CD4-positive, alpha-beta memory T cell (primary cell): ENCODE measurements around the gene DIS3L2. TPM values are rescaled to one million over a fixed set of nuclear protein-coding genes. Genes with fewer than 3 reads are reported as not detected.

Experiments used
- CTCF ChIA-PET: fragments of 350-600 bp; sonication (Branson Sonifier 250); formaldehyde crosslinking; loops from one replicate; lab custom pipeline; 2021; ENCODE audit warnings: inconsistent platforms; ENCODE audit not compliant: partially characterized antibody; lab: Charles Lee
- POLR2A ChIA-PET: fragments of 350-600 bp; sonication (Branson Sonifier 250); formaldehyde crosslinking; loops from one replicate; lab custom pipeline; 2021; ENCODE audit not compliant: partially characterized antibody; lab: Charles Lee
- DNase-seq, 5 donors: peaks; one replicate each; pipeline versions ENCODE4 v3.0.0 to v3.0.0-alpha.2; 2020 to 2022; ENCODE audit warnings: mixed read lengths in 1 of 5
- H3K27ac ChIP-seq: one replicate; pipeline ENCODE4 v1.7.0; 2013; ENCODE audit warnings: low read depth, low read length
- H3K27me3 ChIP-seq: 2 replicates; pipeline ENCODE4 v1.7.0; 2013; ENCODE audit warnings: mild to moderate bottlenecking, low read length, moderate library complexity; ENCODE audit not compliant: insufficient read depth
- H3K36me3 ChIP-seq: 2 replicates; pipeline ENCODE4 v1.7.0; 2013; ENCODE audit warnings: mild to moderate bottlenecking, low read length, moderate library complexity; ENCODE audit not compliant: insufficient read depth
- H3K4me1 ChIP-seq: 2 replicates; pipeline ENCODE4 v1.7.0; 2013; ENCODE audit warnings: mild to moderate bottlenecking, low read length, moderate library complexity; ENCODE audit not compliant: insufficient read depth
- H3K4me3 ChIP-seq, 2 donors: one replicate each; pipeline ENCODE4 v1.7.0; 2013; ENCODE audit warnings: low read length in 2 of 2, mild to moderate bottlenecking in 1 of 2
- H3K9me3 ChIP-seq, 2 donors: one replicate each; pipeline ENCODE4 v1.7.0; 2013; ENCODE audit warnings: low read length in 2 of 2, control low read depth in 1 of 2; ENCODE audit not compliant: control insufficient read depth in 1 of 2
- H3K27ac Mint-ChIP-seq, 7 donors: one replicate each; pipeline ENCODE4 v1.8.0; 2020 to 2021; ENCODE audit warnings: mixed read lengths in 7 of 7, mild to moderate bottlenecking in 6 of 7, inconsistent platforms in 3 of 7, moderate library complexity in 3 of 7
- H3K27me3 Mint-ChIP-seq, 2 donors: one replicate each; pipeline ENCODE4 v1.8.0; 2020 to 2021; ENCODE audit warnings: mixed read lengths in 2 of 2
- H3K36me3 Mint-ChIP-seq, 2 donors: one replicate each; pipeline ENCODE4 v1.8.0; 2020 to 2021; ENCODE audit warnings: mixed read lengths in 2 of 2, inconsistent platforms in 1 of 2, mild to moderate bottlenecking in 1 of 2
- H3K4me1 Mint-ChIP-seq, 4 donors: one replicate each; pipeline ENCODE4 v1.8.0; 2020 to 2021; ENCODE audit warnings: mixed read lengths in 4 of 4, mild to moderate bottlenecking in 1 of 4
- H3K4me3 Mint-ChIP-seq, 8 donors: one replicate each; pipeline ENCODE4 v1.8.0; 2020 to 2021; ENCODE audit warnings: mixed read lengths in 8 of 8, mild to moderate bottlenecking in 7 of 8, moderate library complexity in 6 of 8, inconsistent platforms in 3 of 8
- H3K9me3 Mint-ChIP-seq, 8 donors: one replicate each; pipeline ENCODE4 v1.8.0; 2020 to 2021; ENCODE audit warnings: mixed read lengths in 8 of 8, mild to moderate bottlenecking in 5 of 8, inconsistent platforms in 3 of 8, moderate library complexity in 1 of 8
- intact Hi-C: fragments of 100-400 bp; cut with micrococcal nuclease; formaldehyde crosslinking; loops from one replicate; pipeline ENCODE4 v1.15.1; 2023
- polyA plus RNA-seq, 2 donors: library from polyadenylated mRNA; unstranded; fragments of 300-500 nt; fragmentation: Illumina TruSeq; gene quantifications; one replicate each; pipeline ENCODE4 v1.2.3, GENCODE V29; 2021
- total RNA-seq, 2 experiments: library from RNA; stranded (reverse); gene quantifications; one replicate each; pipeline ENCODE4 v1.2.3, GENCODE V29; 2021

Gene DIS3L2
- total and polyA plus RNA-seq, 4 experiments from 2014 or later, result 16.0 to 59.7 (median 39.3) TPM

DNA sequence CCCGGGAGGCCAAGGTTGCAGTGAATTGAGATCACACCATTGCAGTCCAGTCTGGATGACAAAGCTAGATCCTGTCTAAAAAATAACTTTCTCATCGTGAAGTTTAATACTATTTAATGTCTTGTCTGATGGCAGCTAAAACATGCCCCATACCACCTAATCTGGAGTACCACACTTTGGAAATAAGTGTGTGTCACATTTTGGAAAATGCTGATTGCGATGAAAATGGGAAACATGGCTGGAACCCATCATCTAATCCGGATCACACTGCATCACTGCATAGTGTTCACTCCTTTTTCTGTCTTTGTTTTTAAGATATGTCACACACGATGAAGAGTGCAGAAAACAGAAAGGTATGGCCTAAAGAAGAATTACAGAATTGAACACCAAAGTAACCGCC, 385.9 kb downstream of the DIS3L2 start:
- Mint-ChIP-seq H3K4me1 (peaks cover 0 to 19% (median 2%) of the 10 kb centered on the region in 4 donors), H3K9me3 (peaks cover 0 to 6% (median 4%) of the 10 kb centered on the region in 8 donors), H3K4me3 (no peak overlapping the region), H3K27ac (no peak overlapping the region), H3K27me3 (no peaks in the 10 kb centered on the region), H3K36me3 (no peaks in the 10 kb centered on the region)
- H3K27ac ChIP-seq, result no peak overlapping the region
- no peak for DNase-seq
- intact Hi-C loops, result no loop called here
- no peaks in the 10 kb centered on the region for H3K36me3 ChIP-seq
- ChIA-PET CTCF (no interaction called here), POLR2A (no interaction called here)
- no peaks in the 10 kb centered on the region for H3K9me3 ChIP-seq
- H3K27me3 ChIP-seq, result peaks cover 5% of the 10 kb centered on the region
- peaks cover 31% of the 10 kb centered on the region for H3K4me1 ChIP-seq
- H3K4me3 ChIP-seq, result no peak overlapping the region

DNA sequence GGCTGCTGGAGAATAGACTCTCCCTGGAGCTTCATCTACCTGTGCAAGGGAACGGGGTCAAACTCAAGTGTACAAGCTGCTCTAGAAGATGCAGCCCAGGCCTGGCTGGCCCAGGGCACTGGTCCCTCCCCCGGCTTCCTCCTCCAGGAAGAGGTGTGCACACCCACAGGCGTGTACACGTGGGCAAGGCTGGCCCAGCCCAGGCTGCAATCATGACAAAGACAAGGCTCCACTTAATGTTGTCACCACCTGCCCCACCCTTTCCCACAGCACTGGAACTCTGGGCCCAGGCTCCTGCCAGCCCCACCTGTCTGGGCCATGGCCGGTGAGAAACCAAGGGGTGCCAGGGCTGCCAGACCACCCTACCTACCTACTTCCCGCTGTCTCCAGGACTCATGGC, 387.4 kb downstream of the DIS3L2 start:
- no peak overlapping the region for H3K4me3 ChIP-seq
- Mint-ChIP-seq H3K36me3 (no peaks in the 10 kb centered on the region), H3K27me3 (peaks cover 6 to 9% of the 10 kb centered on the region in 2 donors), H3K4me1 (peaks cover 0 to 19% (median 3%) of the 10 kb centered on the region in 4 donors), H3K27ac (no peak overlapping the region), H3K9me3 (peaks cover 0 to 6% (median 4%) of the 10 kb centered on the region in 8 donors), H3K4me3 (no peak overlapping the region)
- no peak overlapping the region for H3K27ac ChIP-seq
- ChIA-PET POLR2A (interaction anchor here (2.0 kb wide), 1 partner anchor 30 kb away, joined by 4 read pairs; the partner anchor contains the start of gene ALPP), CTCF (interaction anchor here (1.5 kb wide), 1 partner anchor 14 kb away, joined by 3 read pairs; no protein-coding TSS in a partner anchor)
- DNase-seq, result no peak
- intact Hi-C loops, result no loop called here
- H3K27me3 ChIP-seq, result peaks cover 13% of the 10 kb centered on the region
- H3K36me3 ChIP-seq, result no peaks in the 10 kb centered on the region
- peaks cover 31% of the 10 kb centered on the region for H3K4me1 ChIP-seq
- no peaks in the 10 kb centered on the region for H3K9me3 ChIP-seq

DNA sequence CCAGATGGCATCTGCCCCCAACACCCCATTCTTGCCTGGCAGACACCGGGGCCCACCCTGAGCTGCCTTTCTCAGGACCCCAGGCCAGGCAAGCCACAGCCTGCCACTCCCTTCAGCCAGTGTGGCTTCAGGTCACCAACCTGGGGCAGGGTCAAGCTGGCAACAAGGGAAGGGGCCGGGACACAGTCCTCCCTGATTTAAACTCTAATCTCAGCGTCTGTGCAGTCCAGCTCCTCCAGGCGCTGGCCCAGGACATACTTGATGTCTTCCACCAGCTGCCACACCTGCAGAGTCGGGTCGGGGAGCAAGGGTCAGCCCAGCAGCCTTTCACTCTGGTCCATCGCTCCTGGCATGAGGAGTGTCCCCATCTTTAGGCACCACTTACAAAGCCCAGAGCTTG, 388.0 kb downstream of the DIS3L2 start:
- peaks cover 13% of the 10 kb centered on the region for H3K27me3 ChIP-seq
- H3K9me3 ChIP-seq, result no peaks in the 10 kb centered on the region
- Mint-ChIP-seq H3K36me3 (no peaks in the 10 kb centered on the region), H3K9me3 (peaks cover 0 to 6% (median 3%) of the 10 kb centered on the region in 8 donors), H3K27me3 (peaks cover 6 to 11% of the 10 kb centered on the region in 2 donors), H3K4me1 (peaks cover 0 to 19% (median 3%) of the 10 kb centered on the region in 4 donors), H3K27ac (no peak overlapping the region), H3K4me3 (no peak overlapping the region)
- intact Hi-C loops, result no loop called here
- CTCF ChIA-PET, result interaction anchor here (1.5 kb wide), 1 partner anchor 14 kb away, joined by 3 read pairs; no protein-coding TSS in a partner anchor
- no peaks in the 10 kb centered on the region for H3K36me3 ChIP-seq
- POLR2A ChIA-PET, result interaction anchor here (2.0 kb wide), 1 partner anchor 29 kb away, joined by 4 read pairs; the partner anchor contains the start of gene ALPP
- peaks cover 31% of the 10 kb centered on the region for H3K4me1 ChIP-seq
- no peak for DNase-seq
- no peak overlapping the region for H3K27ac ChIP-seq
- H3K4me3 ChIP-seq, result no peak overlapping the region

DNA sequence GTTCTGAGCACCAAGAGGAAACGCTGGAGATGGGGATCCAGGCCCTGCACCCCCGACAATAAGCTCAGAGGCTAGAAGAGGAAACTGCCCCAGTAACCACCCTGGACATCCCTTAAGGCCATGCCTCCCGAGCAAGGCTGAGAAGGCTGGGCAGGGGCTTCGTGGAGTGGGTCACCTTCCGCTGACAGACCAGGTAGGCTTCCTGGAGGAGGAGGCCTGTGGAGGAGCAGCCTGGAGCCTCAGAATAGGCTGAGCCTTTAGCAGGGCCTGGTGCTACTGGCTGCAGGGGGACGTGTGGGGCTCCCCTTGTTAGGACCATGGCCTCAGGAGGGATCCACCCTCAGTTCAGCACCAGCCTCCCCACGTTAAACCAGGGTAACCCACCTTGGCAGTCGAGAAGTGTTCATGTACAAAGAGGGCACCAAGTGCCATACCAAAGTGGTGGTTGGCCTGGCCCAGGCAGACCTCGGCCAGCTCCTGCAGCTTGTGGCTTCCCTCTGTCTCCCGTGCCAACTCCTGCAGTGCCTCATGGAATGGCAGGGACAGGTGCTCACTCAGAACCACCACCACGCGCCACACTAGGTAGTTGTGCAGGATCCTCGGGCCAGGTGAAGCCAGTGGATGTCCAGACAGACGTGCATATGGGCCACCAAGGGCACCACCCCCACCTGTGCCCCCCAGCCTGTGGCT, 388.6 kb downstream of the DIS3L2 start:
- no peak for DNase-seq
- no peaks in the 10 kb centered on the region for H3K9me3 ChIP-seq
- peaks cover 13% of the 10 kb centered on the region for H3K27me3 ChIP-seq
- Mint-ChIP-seq H3K9me3 (peaks cover 0 to 6% (median 3%) of the 10 kb centered on the region in 8 donors), H3K36me3 (no peaks in the 10 kb centered on the region), H3K27me3 (peaks cover 6 to 14% of the 10 kb centered on the region in 2 donors), H3K4me1 (peaks cover 0 to 19% (median 3%) of the 10 kb centered on the region in 4 donors), H3K4me3 (no peak overlapping the region), H3K27ac (no peak overlapping the region)
- no peaks in the 10 kb centered on the region for H3K36me3 ChIP-seq
- CTCF ChIA-PET, result interaction anchor here (1.5 kb wide), 1 partner anchor 15 kb away, joined by 3 read pairs; no protein-coding TSS in a partner anchor
- H3K4me1 ChIP-seq, result peaks cover 31% of the 10 kb centered on the region
- intact Hi-C loops, result no loop called here
- POLR2A ChIA-PET, result interaction anchor here (2.0 kb wide), 1 partner anchor 29 kb away, joined by 4 read pairs; the partner anchor contains the start of gene ALPP
- no peak overlapping the region for H3K27ac ChIP-seq
- H3K4me3 ChIP-seq, result no peak overlapping the region

- Mint-ChIP-seq H3K36me3 (no peaks in the 10 kb centered on the region), H3K4me3 (peak overlapping the region in 2 of 8 donors; percentile 20), H3K27me3 (peaks cover 6 to 15% of the 10 kb centered on the region in 2 donors), H3K4me1 (peaks cover 0 to 19% (median 3%) of the 10 kb centered on the region in 4 donors), H3K27ac (no peak overlapping the region), H3K9me3 (peaks cover 0 to 6% (median 3%) of the 10 kb centered on the region in 8 donors)
- intact Hi-C loops, result no loop called here
- Histone ChIP-seq H3K36me3 (no peaks in the 10 kb centered on the region), H3K27ac (no peak overlapping the region), H3K9me3 (no peaks in the 10 kb centered on the region), H3K4me3 (no peak overlapping the region), H3K27me3 (peaks cover 13% of the 10 kb centered on the region), H3K4me1 (peaks cover 31% of the 10 kb centered on the region)
- CTCF ChIA-PET, result no interaction called here
- POLR2A ChIA-PET, result interaction anchor here (2.0 kb wide), 1 partner anchor 28 kb away, joined by 4 read pairs; the partner anchor contains the start of gene ALPP
- no peak for DNase-seq
Observed at GRCh38 chr2:232350804-232351685, 389.5 kb downstream of the DIS3L2 start.

DNA sequence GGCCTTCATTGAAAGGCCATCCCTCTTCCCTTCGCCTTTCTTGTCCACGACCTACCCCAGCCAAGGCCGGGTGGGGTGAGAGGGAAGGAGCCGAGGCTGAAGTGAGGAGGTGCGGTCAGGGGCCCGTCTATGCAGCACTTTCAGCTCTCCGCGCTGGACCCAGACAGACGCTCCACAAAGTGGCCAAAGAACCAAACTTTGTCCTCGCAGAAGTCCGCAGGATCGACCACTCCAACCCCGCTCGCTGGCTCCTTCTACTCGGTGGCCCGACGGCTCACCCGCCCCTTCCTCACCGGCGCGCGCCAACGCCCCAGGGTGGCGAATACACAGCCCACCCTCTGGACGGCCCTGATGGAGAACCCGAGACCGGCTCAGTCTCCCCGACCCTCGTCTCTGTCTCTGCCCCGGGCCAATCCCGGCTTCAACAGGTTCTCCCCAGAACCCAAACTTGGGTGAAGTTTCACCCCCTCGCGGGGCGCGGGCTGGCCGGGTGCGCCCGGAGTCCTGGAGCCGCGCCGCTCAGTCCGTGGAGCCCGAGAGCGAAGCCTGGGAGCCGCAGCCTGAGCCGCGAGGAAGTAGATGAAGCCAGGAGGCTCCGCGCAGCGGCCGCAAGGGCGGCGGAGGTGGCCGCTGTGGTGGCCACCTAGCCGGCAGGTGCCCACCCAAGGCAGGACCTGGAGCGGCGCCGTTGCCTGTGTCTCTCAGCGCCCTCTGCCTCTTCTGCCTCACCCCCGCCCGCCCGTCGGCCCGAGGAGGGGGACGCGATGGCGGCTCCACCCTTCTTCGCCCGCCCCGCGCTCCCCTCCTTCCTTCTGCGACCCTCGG, 390.4 kb downstream of the DIS3L2 start:
- no peak for DNase-seq
- Histone ChIP-seq H3K4me3 (no peak overlapping the region), H3K9me3 (no peaks in the 10 kb centered on the region), H3K4me1 (peaks cover 31% of the 10 kb centered on the region), H3K36me3 (no peaks in the 10 kb centered on the region), H3K27me3 (peaks cover 13% of the 10 kb centered on the region), H3K27ac (no peak overlapping the region)
- Mint-ChIP-seq H3K27me3 (peaks cover 6 to 15% of the 10 kb centered on the region in 2 donors), H3K4me1 (peaks cover 0 to 19% (median 3%) of the 10 kb centered on the region in 4 donors), H3K4me3 (peak overlapping the region in 3 of 8 donors; percentile 6 to 20 (median 20)), H3K9me3 (peaks cover 0 to 5% (median 2%) of the 10 kb centered on the region in 8 donors), H3K36me3 (no peaks in the 10 kb centered on the region), H3K27ac (no peak overlapping the region)
- CTCF ChIA-PET, result no interaction called here
- intact Hi-C loops, result no loop called here
- POLR2A ChIA-PET, result no interaction called here
